Hepatocyte (in vitro differentiated cells): ENCODE data around the gene SLC39A11. TPM values are rescaled to one million over a fixed set of nuclear protein-coding genes. Genes with fewer than 3 reads are reported as not detected.
"Not testable (repeated sequence)": the region's sequence is repeated elsewhere in the genome, so short reads cannot be mapped to it uniquely, and the experiment has no call there.

Source experiments
- DNase-seq: peaks from one replicate; pipeline ENCODE4 v3.0.0-alpha.2; 2016; ENCODE audit warnings: low spot score
- H2AFZ ChIP-seq: fragments of 200-600 bp; sonication (generic); 2 replicates; pipeline ENCODE4 v1.6.0; 2016; ENCODE audit warnings: antibody characterized with exemption, mild to moderate bottlenecking
- H3K27ac ChIP-seq: fragments of 200-600 bp; sonication (generic); 2 replicates; pipeline ENCODE4 v1.5.1; 2016; ENCODE audit warnings: mild to moderate bottlenecking
- H3K27me3 ChIP-seq: fragments of 200-600 bp; sonication (generic); 2 replicates; pipeline ENCODE4 v1.6.1; 2016
- H3K36me3 ChIP-seq: fragments of 200-600 bp; sonication (generic); replicated peaks from 2 replicates; pipeline ENCODE4 v1.5.1; 2016; ENCODE audit warnings: low read depth; ENCODE audit not compliant: insufficient read depth
- H3K4me1 ChIP-seq: fragments of 200-600 bp; sonication (generic); 2 replicates; pipeline ENCODE4 v1.5.1; 2016; ENCODE audit warnings: mild to moderate bottlenecking, moderate library complexity; ENCODE audit not compliant: insufficient read depth
- H3K4me2 ChIP-seq: fragments of 200-600 bp; sonication (generic); 2 replicates; pipeline ENCODE4 v1.6.0; 2016
- H3K4me3 ChIP-seq: fragments of 200-600 bp; sonication (generic); 2 replicates; pipeline ENCODE4 v1.5.1; 2016; ENCODE audit warnings: mild to moderate bottlenecking
- H3K79me2 ChIP-seq: fragments of 200-600 bp; sonication (generic); 2 replicates; pipeline ENCODE4 v1.6.0; 2017; ENCODE audit warnings: mild to moderate bottlenecking
- H3K9me2 ChIP-seq: fragments of 200-600 bp; sonication (generic); replicated peaks from 2 replicates; pipeline ENCODE4 v1.6.0; 2017; ENCODE audit warnings: mild to moderate bottlenecking; ENCODE audit not compliant: insufficient read depth
- H3K9me3 ChIP-seq: fragments of 200-600 bp; sonication (generic); 2 replicates; pipeline ENCODE4 v1.5.1; 2016; ENCODE audit warnings: low read depth, mild to moderate bottlenecking
- H4K20me1 ChIP-seq: fragments of 200-600 bp; sonication (generic); 2 replicates; pipeline ENCODE4 v1.6.0; 2016; ENCODE audit warnings: mild to moderate bottlenecking; ENCODE audit not compliant: insufficient read depth, poor library complexity, severe bottlenecking
- CTCF ChIP-seq: fragments of 200-600 bp; sonication (generic); IDR thresholded peaks from 2 replicates; pipeline ENCODE4 v1.5.1; 2016; ENCODE audit warnings: antibody characterized with exemption, mild to moderate bottlenecking; ENCODE audit not compliant: poor library complexity
- EZH2 ChIP-seq: fragments of 200-600 bp; sonication (generic); IDR thresholded peaks from 2 replicates; pipeline ENCODE4 v1.6.1; 2016; ENCODE audit warnings: antibody characterized with exemption, mild to moderate bottlenecking, borderline replicate concordance
- EZH2phosphoT487 ChIP-seq: fragments of 200-600 bp; sonication (generic); IDR thresholded peaks from one replicate; pipeline ENCODE4 v1.6.1; 2018; ENCODE audit warnings: antibody characterized with exemption, mild to moderate bottlenecking, low read depth, moderate library complexity; ENCODE audit not compliant: unreplicated experiment, severe bottlenecking
- WGBS: methylation state at CpG from one replicate; pipeline ENCODE4 v1.1.6; 2016; ENCODE audit warnings: low lambda C conversion rate; ENCODE audit errors: missing lambda C conversion rate; 5-methylcytosine and 5-hydroxymethylcytosine counted together
- polyA plus RNA-seq: library from polyadenylated mRNA; unstranded; fragments of >200 nt; fragmentation: Nextera tagmentation; extraction: Ambion mirVana; gene quantifications from 2 replicates; pipeline ENCODE4 v1.2.1, GENCODE V29; 2016
- total RNA-seq: library from RNA; depleted of rRNA; stranded (reverse); fragments of >200 nt; gene quantifications from 2 replicates; pipeline ENCODE4 v1.2.3, GENCODE V29; 2014

The SLC39A11 gene
- total and polyA plus RNA-seq, 2 experiments from 2014 or later = 37.7 to 39.1 TPM

GRCh38 chr17:72713701-72714100 lies 378.8 kb downstream of the SLC39A11 start:
- H3K36me3 ChIP-seq = no peaks in the 10 kb centered on the region
- peaks cover 3% of the 10 kb centered on the region for H3K4me1 ChIP-seq
- no peak overlapping the region for H3K27ac ChIP-seq
- H3K9me3 ChIP-seq = no peaks in the 10 kb centered on the region
- TF ChIP-seq EZH2phosphoT487 = no peak
- no peak for TF ChIP-seq CTCF
- WGBS = 89% methylated on average over 7 of the region's 7 CpGs
- no peaks in the 10 kb centered on the region for H3K79me2 ChIP-seq
- H4K20me1 ChIP-seq = no peaks in the 10 kb centered on the region
- H3K4me2 ChIP-seq = no peak overlapping the region
- no peaks in the 10 kb centered on the region for H3K9me2 ChIP-seq
- DNase-seq = no peak
- H2AFZ ChIP-seq = no peak overlapping the region
- no peaks in the 10 kb centered on the region for H3K27me3 ChIP-seq
- H3K4me3 ChIP-seq = no peak overlapping the region

- Histone ChIP-seq H3K79me2 (no peaks in the 10 kb centered on the region), H3K27ac (no peak overlapping the region), H3K4me1 (peaks cover 3% of the 10 kb centered on the region), H3K4me2 (no peak overlapping the region), H3K4me3 (no peak overlapping the region), H4K20me1 (no peaks in the 10 kb centered on the region), H3K27me3 (no peaks in the 10 kb centered on the region), H2AFZ (no peak overlapping the region), H3K9me3 (no peaks in the 10 kb centered on the region), H3K9me2 (no peaks in the 10 kb centered on the region), H3K36me3 (no peaks in the 10 kb centered on the region)
- no peak for TF ChIP-seq EZH2phosphoT487
- no peak for TF ChIP-seq CTCF
- TF ChIP-seq EZH2 = no peak
- 96% methylated on average over 3 of the region's 3 CpGs for WGBS
- DNase-seq = no peak
Observed at GRCh38 chr17:72711521-72712310, 380.8 kb downstream of the SLC39A11 start.

- Histone ChIP-seq H3K79me2 (no peaks in the 10 kb centered on the region), H3K9me3 (no peaks in the 10 kb centered on the region), H3K9me2 (no peaks in the 10 kb centered on the region), H3K36me3 (no peaks in the 10 kb centered on the region), H4K20me1 (no peaks in the 10 kb centered on the region), H3K27ac (no peak overlapping the region), H3K4me2 (no peak overlapping the region), H2AFZ (no peak overlapping the region), H3K27me3 (no peaks in the 10 kb centered on the region), H3K4me1 (peaks cover 7% of the 10 kb centered on the region), H3K4me3 (no peak overlapping the region)
- no peak for TF ChIP-seq EZH2phosphoT487
- no peak for TF ChIP-seq EZH2
- no peak for TF ChIP-seq CTCF
- 42% methylated on average over 1 of the region's 1 CpG for WGBS
- DNase-seq = no peak
Observed at GRCh38 chr17:72710834-72711233, 381.7 kb downstream of the SLC39A11 start.

- Histone ChIP-seq H3K4me3 (no peak overlapping the region), H3K9me3 (no peaks in the 10 kb centered on the region), H3K9me2 (no peaks in the 10 kb centered on the region), H4K20me1 (no peaks in the 10 kb centered on the region), H3K27ac (no peak overlapping the region), H3K36me3 (no peaks in the 10 kb centered on the region), H2AFZ (no peak overlapping the region), H3K4me2 (no peak overlapping the region), H3K4me1 (peaks cover 7% of the 10 kb centered on the region), H3K27me3 (no peaks in the 10 kb centered on the region), H3K79me2 (no peaks in the 10 kb centered on the region)
- DNase-seq = no peak
- TF ChIP-seq EZH2 = no peak
- TF ChIP-seq CTCF = no peak
- no peak for TF ChIP-seq EZH2phosphoT487
Observed at GRCh38 chr17:72710202-72710601, 382.3 kb downstream of the SLC39A11 start.

- WGBS = 93% methylated on average over 9 of the region's 9 CpGs
- H2AFZ ChIP-seq, H3K36me3 ChIP-seq, H3K27me3 ChIP-seq, H3K4me3 ChIP-seq, H3K4me2 ChIP-seq, H3K27ac ChIP-seq, H3K79me2 ChIP-seq, H3K4me1 ChIP-seq, DNase-seq, H3K9me2 ChIP-seq, H3K9me3 ChIP-seq, H4K20me1 ChIP-seq: not testable (repeated sequence)
Observed at GRCh38 chr17:72708682-72709081, 383.8 kb downstream of the SLC39A11 start.
